ENCODE results near the gene DAB2.

The DAB2 gene

GRCh38 chr5:39455645-39456044, 30.9 kb upstream of the DAB2 start:
- Histone ChIP-seq H3K27ac (no peak overlapping the region), H3K9ac (no peak overlapping the region)
- TF ChIP-seq CTCF (IDR thresholded peaks at IDR 0.05), result no peak

GRCh38 chr5:39453606-39454005, 28.8 kb upstream of the DAB2 start:
- Histone ChIP-seq H3K4me3 (ENCODE audit: low read depth, low read length) (no peak overlapping the region), H3K36me3 (ENCODE audit: control insufficient read depth, insufficient read depth, low read length) (no peaks in the 10 kb centered on the region), H3K9me3 (ENCODE audit: control insufficient read depth, low read length) (no peaks in the 10 kb centered on the region), H3K79me2 (no peaks in the 10 kb centered on the region), H3K4me2 (ENCODE audit: low read length) (no peak overlapping the region), H3K9ac (no peak overlapping the region), H3K27ac (no peak overlapping the region), H2AFZ (no peak overlapping the region), H3K27me3 (ENCODE audit: control insufficient read depth, insufficient read depth, low read length) (no peaks in the 10 kb centered on the region), H3K4me1 (no peaks in the 10 kb centered on the region)
- no peak for TF ChIP-seq CTCF (IDR thresholded peaks at IDR 0.05)

More at GRCh38 chr5:39455645-39456044, 30.9 kb upstream of the DAB2 start:
- Histone ChIP-seq H2AFZ (no peak overlapping the region), H3K79me2 (no peaks in the 10 kb centered on the region), H3K4me3 (ENCODE audit: low read depth, low read length) (no peak overlapping the region), H3K9me3 (ENCODE audit: control insufficient read depth, low read length) (no peaks in the 10 kb centered on the region), H3K36me3 (ENCODE audit: control insufficient read depth, insufficient read depth, low read length) (no peaks in the 10 kb centered on the region), H3K27me3 (ENCODE audit: control insufficient read depth, insufficient read depth, low read length) (no peaks in the 10 kb centered on the region), H3K4me1 (no peaks in the 10 kb centered on the region), H3K4me2 (ENCODE audit: low read length) (no peak overlapping the region)

- H3K4me3 ChIP-seq (ENCODE audit: low read depth, low read length), result no peak overlapping the region
- TF ChIP-seq CTCF (IDR thresholded peaks at IDR 0.05), result no peak
These were observed 28.1 kb upstream of the DAB2 start for GRCh38 chr5:39452846-39453245.

GRCh38 chr5:39451276-39451941, 26.6 kb upstream of the DAB2 start:
- TF ChIP-seq CTCF (IDR thresholded peaks at IDR 0.05), result no peak
- H2AFZ ChIP-seq, result no peak overlapping the region

More at GRCh38 chr5:39452846-39453245, 28.1 kb upstream of the DAB2 start:
- no peak overlapping the region for H3K9ac ChIP-seq
- H3K79me2 ChIP-seq, result no peaks in the 10 kb centered on the region
- no peaks in the 10 kb centered on the region for H3K4me1 ChIP-seq
- H3K9me3 ChIP-seq (ENCODE audit: control insufficient read depth, low read length), result no peaks in the 10 kb centered on the region
- no peaks in the 10 kb centered on the region for H3K36me3 ChIP-seq (ENCODE audit: control insufficient read depth, insufficient read depth, low read length)
- H3K27me3 ChIP-seq (ENCODE audit: control insufficient read depth, insufficient read depth, low read length), result no peaks in the 10 kb centered on the region
- H2AFZ ChIP-seq, result no peak overlapping the region
- no peak overlapping the region for H3K27ac ChIP-seq
- no peak overlapping the region for H3K4me2 ChIP-seq (ENCODE audit: low read length)

GRCh38 chr5:39450487-39450886, 25.7 kb upstream of the DAB2 start:
- H3K27me3 ChIP-seq (ENCODE audit: control insufficient read depth, insufficient read depth, low read length), result no peaks in the 10 kb centered on the region
- H2AFZ ChIP-seq, result no peak overlapping the region
- no peaks in the 10 kb centered on the region for H3K4me1 ChIP-seq
- H3K4me3 ChIP-seq (ENCODE audit: low read depth, low read length), result no peak overlapping the region
- H3K4me2 ChIP-seq (ENCODE audit: low read length), result no peak overlapping the region
- no peak overlapping the region for H3K27ac ChIP-seq
- no peaks in the 10 kb centered on the region for H3K9me3 ChIP-seq (ENCODE audit: control insufficient read depth, low read length)
- TF ChIP-seq CTCF (IDR thresholded peaks at IDR 0.05), result no peak
- no peak overlapping the region for H3K9ac ChIP-seq
- no peaks in the 10 kb centered on the region for H3K79me2 ChIP-seq
- no peaks in the 10 kb centered on the region for H3K36me3 ChIP-seq (ENCODE audit: control insufficient read depth, insufficient read depth, low read length)

More at GRCh38 chr5:39451276-39451941, 26.6 kb upstream of the DAB2 start:
- H3K4me2 ChIP-seq (ENCODE audit: low read length), result no peak overlapping the region
- no peaks in the 10 kb centered on the region for H3K79me2 ChIP-seq
- no peak overlapping the region for H3K27ac ChIP-seq
- H3K9me3 ChIP-seq (ENCODE audit: control insufficient read depth, low read length), result no peaks in the 10 kb centered on the region
- H3K9ac ChIP-seq, result no peak overlapping the region
- no peaks in the 10 kb centered on the region for H3K36me3 ChIP-seq (ENCODE audit: control insufficient read depth, insufficient read depth, low read length)
- H3K4me3 ChIP-seq (ENCODE audit: low read depth, low read length), result no peak overlapping the region
- H3K27me3 ChIP-seq (ENCODE audit: control insufficient read depth, insufficient read depth, low read length), result no peaks in the 10 kb centered on the region
- H3K4me1 ChIP-seq, result no peaks in the 10 kb centered on the region
